GM19351 (cell line): ENCODE measurements around the gene DPH2.

Experiments
- ATAC-seq: cut with Tn5 transposase; IDR thresholded peaks from one replicate; pipeline ENCODE4 v1.9.1; 2021; ENCODE audit warnings: mild to moderate bottlenecking, moderate library complexity; ENCODE audit not compliant: unreplicated experiment

DPH2 gene

DNA sequence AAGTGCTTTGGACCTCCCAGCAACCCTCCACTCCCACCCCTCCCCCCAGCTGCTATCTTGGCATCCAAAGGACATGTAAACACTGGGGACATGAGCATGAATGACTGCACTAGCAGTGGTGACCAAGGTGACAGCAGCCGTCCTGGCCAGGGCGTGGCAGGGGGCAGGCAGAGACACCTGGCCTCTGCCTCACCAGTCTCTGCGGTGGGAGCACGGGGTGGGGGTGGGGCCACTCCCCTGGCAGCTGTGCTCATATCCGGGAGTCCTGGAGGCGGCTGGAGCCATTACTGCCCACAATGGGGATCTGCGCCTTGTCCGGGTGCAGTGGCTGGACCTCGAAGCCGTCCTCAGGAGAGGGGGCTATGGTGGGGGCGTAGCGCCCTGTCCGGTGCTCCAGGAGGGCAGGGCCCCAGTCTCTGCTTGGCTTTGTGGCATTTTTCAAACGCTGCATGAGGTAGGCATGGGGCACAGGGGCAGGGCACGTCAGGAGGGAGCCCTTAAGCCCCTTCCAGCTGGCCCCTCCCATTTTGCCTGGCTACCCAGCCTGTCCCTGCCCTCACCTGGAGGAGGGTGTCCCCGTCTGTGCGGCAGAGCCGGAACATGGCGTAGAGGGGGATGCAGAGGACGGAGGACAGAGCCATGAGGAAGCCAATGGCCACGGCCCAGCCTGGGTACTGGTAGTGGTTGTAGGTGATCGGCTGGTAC, 27.6 kb downstream of the DPH2 start:
- no peak for ATAC-seq

GRCh38 chr1:43998000-43998378, 28.2 kb downstream of the DPH2 start:
- no peak for ATAC-seq

DNA sequence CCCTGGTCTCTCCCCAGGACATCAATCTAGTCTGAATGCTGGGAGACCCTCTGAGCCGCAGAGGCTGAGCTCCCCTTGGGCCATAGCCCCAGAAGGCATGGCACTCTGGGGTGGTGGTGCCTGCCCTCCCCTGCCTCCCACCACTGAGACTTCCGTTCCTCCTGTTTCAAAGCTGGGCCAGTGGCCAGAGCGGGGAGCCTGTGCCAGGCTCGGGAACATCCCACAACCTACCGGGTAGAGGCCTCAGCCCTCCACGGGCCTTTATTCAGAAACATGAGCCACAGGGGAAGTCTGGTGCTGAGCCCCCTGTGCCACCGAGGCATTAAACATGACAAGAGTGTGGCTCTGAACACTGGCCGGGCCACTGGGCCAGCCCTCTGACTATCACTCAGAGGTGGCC, 29.6 kb downstream of the DPH2 start:
- no peak for ATAC-seq

- ATAC-seq = no peak
Measured at GRCh38 chr1:44000122-44000665, 30.4 kb downstream of the DPH2 start.

- no peak for ATAC-seq
Measured at GRCh38 chr1:44002165-44002564, 32.4 kb downstream of the DPH2 start.

DNA sequence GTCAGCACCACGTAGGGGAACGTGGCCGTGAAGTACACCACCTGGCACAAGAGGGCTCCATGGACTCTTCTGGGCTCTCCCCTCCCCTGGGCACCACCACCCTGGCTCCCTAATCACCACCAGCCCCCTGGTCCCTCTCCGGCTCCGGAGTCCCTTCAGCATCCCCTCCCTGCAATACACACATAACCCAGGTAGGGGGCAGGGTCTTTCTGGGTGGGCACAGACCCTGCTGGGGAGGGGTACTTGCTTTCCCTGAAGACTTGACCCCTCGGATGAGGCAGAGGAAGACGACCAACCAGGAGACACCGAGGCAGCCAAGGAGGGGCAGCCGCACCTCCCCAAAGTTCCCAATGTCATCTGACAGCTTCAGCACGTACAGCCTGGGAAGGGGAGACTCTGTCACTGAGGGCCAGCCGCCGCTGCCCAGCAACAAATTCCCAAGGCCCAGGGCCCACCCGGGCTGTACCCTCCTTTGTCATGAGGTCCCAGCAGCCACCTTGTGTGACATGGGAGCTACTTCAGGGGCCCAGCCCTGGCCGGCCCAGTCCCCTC, 32.9 kb downstream of the DPH2 start:
- ATAC-seq = no peak

GRCh38 chr1:44008259-44008658, 38.4 kb downstream of the DPH2 start:
- ATAC-seq = no peak

- ATAC-seq = no peak
Measured at GRCh38 chr1:44010935-44011471, 41.2 kb downstream of the DPH2 start.

DNA sequence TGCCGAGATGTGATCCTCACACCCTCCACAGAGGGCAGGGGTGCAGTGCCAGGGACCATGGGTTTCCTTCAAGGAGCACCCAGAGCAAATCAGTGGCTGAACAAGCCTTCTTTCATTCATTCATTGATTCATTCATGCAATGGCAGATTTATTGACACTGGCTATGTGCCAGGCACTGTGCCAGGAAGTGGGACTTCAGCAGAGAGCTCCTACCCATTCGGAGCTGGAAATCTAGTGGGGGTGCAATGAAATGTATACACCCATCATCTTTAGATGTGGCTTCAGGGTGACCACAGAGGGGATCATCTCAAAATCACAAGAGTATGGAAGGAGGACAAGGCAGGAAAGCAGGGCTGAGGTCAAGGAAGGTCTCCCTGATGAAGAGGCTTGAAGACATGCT, 42.6 kb downstream of the DPH2 start:
- ATAC-seq = no peak

- no peak for ATAC-seq
Measured at GRCh38 chr1:44012941-44013609, 43.3 kb downstream of the DPH2 start.

DNA sequence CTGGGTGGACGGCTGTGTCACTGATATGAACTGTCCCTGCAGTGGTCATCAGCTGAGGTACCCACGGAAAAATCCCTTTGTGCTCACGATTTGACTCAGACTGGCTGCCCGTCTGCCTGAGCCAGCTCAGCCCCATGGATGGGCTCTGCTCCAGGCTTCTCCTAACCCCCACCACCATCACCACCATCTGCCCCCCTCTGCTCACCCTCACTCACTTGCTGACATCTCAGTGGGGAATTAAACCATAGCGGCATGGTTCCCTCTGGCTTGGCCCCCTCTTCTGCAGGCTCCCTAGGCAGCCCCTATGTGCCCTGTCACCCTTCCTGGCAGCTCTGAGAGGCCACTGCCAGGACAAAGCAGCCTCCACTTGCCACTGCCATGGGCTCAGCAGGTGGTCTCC, 44.1 kb downstream of the DPH2 start:
- no peak for ATAC-seq

DNA sequence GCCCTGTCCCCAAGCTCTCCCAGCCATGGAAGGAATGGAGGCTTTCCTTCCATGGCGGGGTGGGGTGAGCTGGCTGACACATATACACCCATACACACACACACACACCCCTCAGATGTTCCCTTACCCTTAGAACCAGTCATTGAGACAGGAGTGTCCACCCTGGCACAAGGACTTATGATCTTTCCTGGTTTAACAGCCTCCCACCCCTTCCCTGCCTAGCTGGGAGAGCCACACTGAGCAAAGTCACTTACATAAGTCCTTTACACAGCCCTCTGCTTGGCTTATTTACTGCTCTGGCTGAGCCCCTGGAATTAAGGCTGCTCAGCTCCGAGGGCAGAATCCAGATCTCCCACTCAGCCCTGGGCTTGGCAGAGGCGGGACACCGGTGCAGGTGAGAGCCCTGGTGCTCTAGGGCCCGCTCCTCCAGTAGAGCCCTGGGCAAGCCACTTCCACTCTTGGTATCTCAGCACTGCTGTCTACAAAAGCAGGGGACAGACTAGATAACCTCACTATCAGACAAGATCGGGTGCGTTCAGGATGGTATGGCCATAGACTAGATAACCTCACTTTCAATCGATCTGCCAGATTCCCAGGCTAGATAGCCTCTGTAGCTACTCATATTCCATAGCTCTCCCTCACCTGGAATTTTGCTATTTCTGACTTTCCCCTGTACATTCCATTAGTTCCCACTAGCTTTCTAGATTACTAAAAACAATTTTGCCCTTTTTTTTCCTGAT, 44.7 kb downstream of the DPH2 start:
- ATAC-seq = no peak

GRCh38 chr1:44015206-44015605, 45.4 kb downstream of the DPH2 start:
- no peak for ATAC-seq

DNA sequence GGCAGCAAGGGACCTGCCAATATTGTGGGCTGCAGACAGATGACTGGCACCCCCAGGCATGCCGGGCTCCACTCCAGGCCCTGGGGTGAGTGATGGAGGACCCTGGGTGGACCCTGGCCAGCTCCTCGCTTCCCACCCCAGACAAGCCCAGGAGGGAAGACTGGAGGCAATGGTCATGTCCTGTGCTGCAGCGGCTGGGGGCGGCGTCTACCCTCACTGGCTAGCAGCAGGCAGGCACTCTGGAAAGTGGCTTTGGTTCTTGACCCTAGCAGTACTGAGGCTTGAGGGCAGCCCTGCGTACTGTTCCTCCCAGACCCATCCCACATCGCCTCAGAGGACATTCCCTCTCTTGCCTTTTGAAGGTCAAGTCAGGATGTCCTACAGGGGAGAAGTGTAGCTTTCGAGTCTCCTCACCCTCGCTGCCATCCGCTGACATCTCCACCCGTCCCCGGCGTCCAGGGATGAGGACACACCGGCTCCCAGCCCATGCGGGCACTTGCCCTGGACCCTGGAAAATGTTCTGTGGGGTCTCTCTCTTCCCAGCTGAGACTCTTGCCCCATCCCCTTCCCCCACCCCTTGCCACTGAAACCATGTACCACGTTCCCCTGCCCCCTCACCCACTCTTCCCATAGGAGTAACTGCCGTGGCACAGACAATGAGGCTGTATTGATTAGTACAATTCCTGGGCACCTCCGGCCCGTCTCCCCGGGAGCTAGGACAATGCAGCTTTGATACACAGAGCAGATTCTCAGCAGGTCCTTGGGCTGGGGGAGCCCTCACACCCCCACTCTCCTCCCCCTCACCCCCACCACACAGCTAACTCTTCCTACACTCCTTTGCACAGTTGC, 46.5 kb downstream of the DPH2 start:
- no peak for ATAC-seq

- no peak for ATAC-seq
Measured at GRCh38 chr1:44016890-44017400, 47.1 kb downstream of the DPH2 start.

DNA sequence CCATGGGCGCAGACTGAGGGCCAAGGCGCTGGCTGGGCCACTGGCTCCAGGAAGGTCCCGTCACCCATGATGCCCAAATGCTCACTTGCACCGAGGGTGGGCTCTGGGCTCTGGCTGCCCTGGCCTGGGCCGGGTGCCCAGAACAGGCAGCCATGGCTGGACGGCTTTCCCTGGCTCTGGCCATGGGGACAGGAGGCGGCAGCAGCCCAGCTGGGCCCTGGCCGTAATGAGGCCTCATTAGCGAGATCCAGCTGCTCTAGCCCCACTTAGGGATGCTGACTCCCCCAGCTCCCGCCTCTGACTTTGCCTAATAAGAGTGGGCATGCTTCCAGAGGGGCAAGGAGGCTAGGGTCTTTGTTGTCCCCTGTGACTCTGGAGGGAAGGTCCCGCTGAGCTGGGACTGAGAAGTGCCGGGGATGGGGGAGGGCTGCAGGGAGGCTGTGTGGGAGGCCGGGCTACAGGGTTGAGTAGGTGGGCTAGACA, 49.7 kb downstream of the DPH2 start:
- no peak for ATAC-seq

GRCh38 chr1:44020464-44020863, 50.7 kb downstream of the DPH2 start:
- no peak for ATAC-seq

DNA sequence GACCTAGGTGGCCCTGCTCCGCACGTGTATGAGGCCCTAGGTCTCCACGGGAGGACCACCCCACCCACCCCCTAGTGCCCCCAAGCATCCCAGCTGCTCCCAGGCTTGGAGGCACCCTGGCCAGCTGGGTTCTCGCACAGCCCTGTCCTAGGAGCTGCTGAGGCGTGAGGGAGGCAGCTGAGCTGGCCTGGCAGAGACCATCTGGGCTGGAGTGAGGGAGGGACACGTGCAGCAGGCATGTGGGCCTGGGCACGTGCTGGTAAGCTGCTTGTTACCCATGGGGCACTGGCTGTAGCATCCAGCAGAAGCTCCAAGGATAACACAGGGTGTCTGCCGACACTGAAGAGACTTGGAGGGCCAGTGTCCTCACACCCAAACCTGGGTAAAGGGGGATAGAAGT, 51.3 kb downstream of the DPH2 start:
- no peak for ATAC-seq

DNA sequence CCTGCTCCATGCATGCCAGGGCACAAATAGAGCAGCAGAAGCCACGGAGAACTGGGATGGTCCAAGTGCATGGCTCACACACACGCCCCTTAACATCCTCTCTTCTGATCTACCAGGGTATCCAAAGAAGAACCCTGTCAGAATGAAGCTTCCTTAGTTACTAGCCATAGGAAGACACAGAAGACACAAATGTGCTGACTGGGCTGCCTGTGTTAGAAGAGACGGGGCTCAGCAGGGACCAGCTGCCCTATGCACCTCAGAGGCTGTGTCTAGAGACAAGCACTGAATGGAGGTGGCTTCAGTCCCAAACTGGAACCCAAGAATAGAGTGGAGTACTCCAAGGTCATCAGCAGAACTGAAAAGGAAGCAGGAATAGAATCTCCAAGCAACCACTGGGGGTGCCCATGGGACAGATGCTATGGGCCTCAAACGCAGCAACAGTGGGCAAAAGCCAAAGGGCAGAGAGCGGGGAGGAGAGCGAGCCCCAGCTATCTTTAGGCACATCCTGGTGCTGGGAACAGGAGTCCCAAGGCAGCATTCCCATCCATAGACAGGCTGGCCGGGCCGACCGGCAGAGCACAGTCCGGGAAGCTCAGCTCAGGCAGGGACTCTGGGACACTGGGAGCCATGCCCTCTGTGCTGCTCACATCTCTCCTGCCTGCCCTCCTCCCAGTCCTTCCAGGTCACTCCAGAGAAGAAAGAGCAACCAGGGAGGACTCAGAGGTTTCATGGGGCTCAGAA, 51.9 kb downstream of the DPH2 start:
- no peak for ATAC-seq
